ENCODE measurements around the gene EFCAB6.

- TF ChIP-seq CTCF (IDR thresholded peaks at IDR 0.05) (no peak), POLR2A (IDR thresholded peaks at IDR 0.05) (no peak)
Measured at GRCh38 chr22:43625242-43625641, 186.9 kb downstream of the EFCAB6 start.
